ENCODE results near the gene TRIM29.

DNA sequence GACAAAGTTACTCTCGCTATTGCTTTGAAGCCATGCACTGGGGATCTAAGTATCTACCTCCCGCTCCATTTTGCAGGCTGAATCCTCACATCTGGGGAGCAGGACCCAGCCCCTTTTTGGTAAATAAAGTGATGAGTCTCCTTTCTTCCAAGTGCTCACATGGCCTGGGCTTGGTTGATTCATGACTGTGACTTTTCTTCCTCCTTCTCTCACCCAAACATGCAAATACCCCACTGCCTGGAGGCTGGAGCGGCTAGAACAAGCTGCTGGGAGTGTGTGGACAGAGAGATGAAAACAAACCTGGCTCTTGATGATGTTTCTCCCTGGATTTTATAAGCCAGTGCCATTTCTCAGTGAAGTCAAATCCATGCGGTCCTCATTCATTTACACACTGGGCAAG is 72.7 kb downstream of the TRIM29 start:
- TF ChIP-seq, protein P1, sequence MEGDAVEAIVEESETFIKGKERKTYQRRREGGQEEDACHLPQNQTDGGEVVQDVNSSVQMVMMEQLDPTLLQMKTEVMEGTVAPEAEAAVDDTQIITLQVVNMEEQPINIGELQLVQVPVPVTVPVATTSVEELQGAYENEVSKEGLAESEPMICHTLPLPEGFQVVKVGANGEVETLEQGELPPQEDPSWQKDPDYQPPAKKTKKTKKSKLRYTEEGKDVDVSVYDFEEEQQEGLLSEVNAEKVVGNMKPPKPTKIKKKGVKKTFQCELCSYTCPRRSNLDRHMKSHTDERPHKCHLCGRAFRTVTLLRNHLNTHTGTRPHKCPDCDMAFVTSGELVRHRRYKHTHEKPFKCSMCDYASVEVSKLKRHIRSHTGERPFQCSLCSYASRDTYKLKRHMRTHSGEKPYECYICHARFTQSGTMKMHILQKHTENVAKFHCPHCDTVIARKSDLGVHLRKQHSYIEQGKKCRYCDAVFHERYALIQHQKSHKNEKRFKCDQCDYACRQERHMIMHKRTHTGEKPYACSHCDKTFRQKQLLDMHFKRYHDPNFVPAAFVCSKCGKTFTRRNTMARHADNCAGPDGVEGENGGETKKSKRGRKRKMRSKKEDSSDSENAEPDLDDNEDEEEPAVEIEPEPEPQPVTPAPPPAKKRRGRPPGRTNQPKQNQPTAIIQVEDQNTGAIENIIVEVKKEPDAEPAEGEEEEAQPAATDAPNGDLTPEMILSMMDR (conservative IDR thresholded peaks at IDR 0.05; ENCODE audit: low read depth, low read length) = no peak
- TF ChIP-seq RAD21 (IDR thresholded peaks at IDR 0.05; ENCODE audit: low read length) (no peak), POLR2A (IDR thresholded peaks at IDR 0.05; ENCODE audit: low read depth, low read length) (no peak), CEBPB (IDR thresholded peaks at IDR 0.05; ENCODE audit: low read depth, low read length) (no peak), CHD1 (IDR thresholded peaks at IDR 0.05; ENCODE audit: low read depth, low read length) (no peak), MXI1 (IDR thresholded peaks at IDR 0.05; ENCODE audit: borderline replicate concordance, low read depth, low read length) (no peak), RFX5 (IDR thresholded peaks at IDR 0.05; ENCODE audit: low read depth, low read length) (no peak), BHLHE40 (IDR thresholded peaks at IDR 0.05; ENCODE audit: low read depth, low read length) (no peak), RCOR1 (IDR thresholded peaks at IDR 0.05; ENCODE audit: insufficient replicate concordance, low read length) (no peak), NFE2L2 (IDR thresholded peaks at IDR 0.05; ENCODE audit: low read depth, low read length) (no peak)

All from IMR-90 (cell line).